Effector memory CD4-positive, alpha-beta T cell (primary cell): ENCODE results near the gene BBS9.
"Not testable (repeated sequence)": the region's sequence is repeated elsewhere in the genome, so short reads cannot be mapped to it uniquely, and the experiment has no call there.

Experiments
- DNase-seq, 3 donors: peaks; one replicate each; pipeline ENCODE4 v3.0.0-alpha.2; 2020
- H3K27ac ChIP-seq: 2 replicates; pipeline ENCODE4 v1.7.0; 2013; ENCODE audit warnings: mild to moderate bottlenecking, low read length, moderate library complexity; ENCODE audit not compliant: insufficient read depth, poor library complexity, severe bottlenecking
- H3K27me3 ChIP-seq: replicated peaks from 2 replicates; pipeline ENCODE4 v1.7.0; 2013; ENCODE audit warnings: mild to moderate bottlenecking, low read length; ENCODE audit not compliant: insufficient read depth, control insufficient read depth, poor library complexity, severe bottlenecking
- H3K36me3 ChIP-seq: 2 replicates; pipeline ENCODE4 v1.7.0; 2013; ENCODE audit warnings: mild to moderate bottlenecking, low read length, moderate library complexity; ENCODE audit not compliant: control insufficient read depth, insufficient read depth
- H3K4me1 ChIP-seq: 2 replicates; pipeline ENCODE4 v1.7.0; 2013; ENCODE audit warnings: low read length, mild to moderate bottlenecking; ENCODE audit not compliant: control insufficient read depth, insufficient read depth, poor library complexity, severe bottlenecking
- H3K4me3 ChIP-seq: 2 replicates; pipeline ENCODE4 v1.7.0; 2013; ENCODE audit warnings: low read length, low read depth, mild to moderate bottlenecking; ENCODE audit not compliant: insufficient read depth, poor library complexity, severe bottlenecking
- H3K9me3 ChIP-seq: 2 replicates; pipeline ENCODE4 v1.7.0; 2013; ENCODE audit warnings: mild to moderate bottlenecking, low read length, moderate library complexity; ENCODE audit not compliant: control insufficient read depth

The BBS9 gene

GRCh38 chr7:33511778-33512177, 382.4 kb downstream of the BBS9 start:
- Histone ChIP-seq H3K27ac (no peak overlapping the region), H3K27me3 (no peaks in the 10 kb centered on the region), H3K4me1 (no peaks in the 10 kb centered on the region), H3K36me3 (no peaks in the 10 kb centered on the region), H3K4me3 (no peak overlapping the region), H3K9me3 (no peaks in the 10 kb centered on the region)
- no peak for DNase-seq

- Histone ChIP-seq H3K9me3 (no peaks in the 10 kb centered on the region), H3K36me3 (no peaks in the 10 kb centered on the region), H3K4me3 (no peak overlapping the region), H3K27me3 (no peaks in the 10 kb centered on the region), H3K27ac (no peak overlapping the region), H3K4me1 (no peaks in the 10 kb centered on the region)
- DNase-seq = no peak
These were observed 387.2 kb downstream of the BBS9 start for GRCh38 chr7:33516568-33516967.

- Histone ChIP-seq H3K36me3 (no peaks in the 10 kb centered on the region), H3K4me1 (no peaks in the 10 kb centered on the region), H3K27me3 (no peaks in the 10 kb centered on the region), H3K4me3 (no peak overlapping the region), H3K9me3 (no peaks in the 10 kb centered on the region), H3K27ac (no peak overlapping the region)
- no peak for DNase-seq
These were observed 387.8 kb downstream of the BBS9 start for GRCh38 chr7:33517191-33517590.

GRCh38 chr7:33527008-33527407, 397.6 kb downstream of the BBS9 start:
- H3K27me3 ChIP-seq, DNase-seq, H3K9me3 ChIP-seq: not testable (repeated sequence)

GRCh38 chr7:33527613-33528012, 398.2 kb downstream of the BBS9 start:
- not testable (repeated sequence) for H3K27me3 ChIP-seq, H3K9me3 ChIP-seq, H3K4me1 ChIP-seq, H3K27ac ChIP-seq, DNase-seq, H3K4me3 ChIP-seq, H3K36me3 ChIP-seq

More at GRCh38 chr7:33527008-33527407, 397.6 kb downstream of the BBS9 start:
- not testable (repeated sequence) for H3K4me1 ChIP-seq, H3K36me3 ChIP-seq, H3K27ac ChIP-seq, H3K4me3 ChIP-seq

- no peaks in the 10 kb centered on the region for H3K36me3 ChIP-seq
- H3K4me1 ChIP-seq = no peaks in the 10 kb centered on the region
- no peak overlapping the region for H3K4me3 ChIP-seq
- H3K27me3 ChIP-seq = no peaks in the 10 kb centered on the region
- H3K9me3 ChIP-seq = no peaks in the 10 kb centered on the region
- H3K27ac ChIP-seq = no peak overlapping the region
- no peak for DNase-seq
These were observed 399.7 kb downstream of the BBS9 start for GRCh38 chr7:33529070-33529469.

- no peak for DNase-seq
- Histone ChIP-seq H3K36me3 (no peaks in the 10 kb centered on the region), H3K9me3 (no peaks in the 10 kb centered on the region), H3K27ac (no peak overlapping the region), H3K27me3 (no peaks in the 10 kb centered on the region), H3K4me3 (no peak overlapping the region), H3K4me1 (no peaks in the 10 kb centered on the region)
These were observed 401.3 kb downstream of the BBS9 start for GRCh38 chr7:33530664-33531063.

GRCh38 chr7:33531888-33532287, 402.5 kb downstream of the BBS9 start:
- H3K27me3 ChIP-seq = no peaks in the 10 kb centered on the region
- no peak overlapping the region for H3K4me3 ChIP-seq
- no peaks in the 10 kb centered on the region for H3K36me3 ChIP-seq
- H3K27ac ChIP-seq = no peak overlapping the region
- DNase-seq = no peak
- H3K9me3 ChIP-seq = no peaks in the 10 kb centered on the region
- no peaks in the 10 kb centered on the region for H3K4me1 ChIP-seq

- H3K4me1 ChIP-seq = no peaks in the 10 kb centered on the region
- no peak overlapping the region for H3K4me3 ChIP-seq
- no peaks in the 10 kb centered on the region for H3K9me3 ChIP-seq
- no peak overlapping the region for H3K27ac ChIP-seq
- H3K36me3 ChIP-seq = no peaks in the 10 kb centered on the region
- no peak for DNase-seq
- no peaks in the 10 kb centered on the region for H3K27me3 ChIP-seq
These were observed 405.5 kb downstream of the BBS9 start for GRCh38 chr7:33534833-33535232.

GRCh38 chr7:33535989-33536388, 406.6 kb downstream of the BBS9 start:
- Histone ChIP-seq H3K27ac (no peak overlapping the region), H3K4me3 (no peak overlapping the region), H3K27me3 (no peaks in the 10 kb centered on the region), H3K9me3 (no peaks in the 10 kb centered on the region), H3K4me1 (no peaks in the 10 kb centered on the region), H3K36me3 (no peaks in the 10 kb centered on the region)
- no peak for DNase-seq
